Renal cortex interstitium (tissue), 11 donors: ENCODE results near the gene TBC1D21. TPM values are rescaled to one million over a fixed set of nuclear protein-coding genes. Genes with fewer than 3 reads are reported as not detected.

Source experiments
- DNase-seq, 11 donors: peaks; one replicate each; pipeline ENCODE4 v3.0.0-alpha.2; 2013; ENCODE audit warnings: low read depth in 9 of 11, low spot score in 4 of 11; ENCODE audit errors: extremely low read depth in 1 of 11
- polyA plus RNA-seq, 3 donors: library from polyadenylated mRNA; unstranded; fragments of 120-200 nt; gene quantifications; one replicate each; pipeline ENCODE4 v1.2.1, GENCODE V29; 2013; ENCODE audit not compliant: insufficient read length in 3 of 3

Gene TBC1D21
- polyA plus RNA-seq, 3 donors, result not detected

DNA sequence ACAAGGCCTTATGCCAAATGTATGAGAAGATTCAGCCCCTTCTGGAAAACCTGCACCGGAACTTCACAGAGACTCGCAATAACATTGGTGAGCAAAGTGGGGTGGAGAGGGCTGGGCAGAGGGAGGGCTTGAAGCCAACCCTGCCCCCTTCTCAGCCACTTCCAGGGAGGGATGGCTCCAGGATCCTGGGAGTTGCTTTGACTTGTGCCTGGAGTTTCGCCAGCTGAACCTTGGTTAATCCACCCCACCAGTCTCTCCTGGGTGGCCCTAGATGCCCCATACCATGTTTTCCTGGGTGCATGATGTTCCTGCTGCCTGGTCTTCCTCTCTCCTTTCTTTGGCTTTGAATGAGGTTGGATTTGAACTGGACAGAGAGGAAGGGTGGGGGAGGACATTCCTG is 10.8 kb downstream of the TBC1D21 start:
- no peak for DNase-seq

DNA sequence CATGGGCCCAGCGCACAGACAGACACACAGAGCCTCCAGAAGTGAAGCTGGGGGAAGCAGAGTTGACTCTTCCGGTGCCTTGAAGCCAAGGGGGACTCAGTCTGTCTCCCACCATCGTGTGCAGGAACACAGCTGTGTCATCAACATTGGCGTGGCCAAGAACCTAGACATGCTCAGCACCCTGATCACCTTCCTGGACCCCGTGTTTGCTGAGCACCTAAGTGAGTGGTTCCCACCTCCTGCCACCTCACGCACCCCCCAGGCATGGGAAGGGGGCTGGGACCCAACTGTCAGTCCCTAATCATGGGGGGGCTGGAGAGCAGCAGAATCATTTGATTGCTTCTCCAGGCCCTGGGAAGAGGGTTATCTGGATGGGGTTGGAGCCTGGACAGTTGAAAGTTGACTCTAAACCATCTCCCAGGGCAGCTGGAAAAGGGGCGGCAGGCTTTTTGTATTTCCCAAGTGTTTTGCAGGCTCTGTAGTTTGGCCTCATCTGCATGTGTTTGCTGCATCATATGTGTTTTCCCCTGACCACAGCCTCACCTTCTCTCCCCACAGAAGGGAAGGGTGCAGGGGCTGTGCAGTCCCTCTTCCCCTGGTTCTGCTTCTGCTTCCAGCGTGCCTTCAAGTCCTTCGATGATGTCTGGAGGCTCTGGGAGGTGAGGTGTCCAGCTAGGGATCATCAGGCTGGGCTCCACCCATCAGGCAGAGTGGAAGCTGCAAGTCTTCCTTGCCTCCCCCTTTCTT is 12.8 kb downstream of the TBC1D21 start:
- no peak for DNase-seq

DNA sequence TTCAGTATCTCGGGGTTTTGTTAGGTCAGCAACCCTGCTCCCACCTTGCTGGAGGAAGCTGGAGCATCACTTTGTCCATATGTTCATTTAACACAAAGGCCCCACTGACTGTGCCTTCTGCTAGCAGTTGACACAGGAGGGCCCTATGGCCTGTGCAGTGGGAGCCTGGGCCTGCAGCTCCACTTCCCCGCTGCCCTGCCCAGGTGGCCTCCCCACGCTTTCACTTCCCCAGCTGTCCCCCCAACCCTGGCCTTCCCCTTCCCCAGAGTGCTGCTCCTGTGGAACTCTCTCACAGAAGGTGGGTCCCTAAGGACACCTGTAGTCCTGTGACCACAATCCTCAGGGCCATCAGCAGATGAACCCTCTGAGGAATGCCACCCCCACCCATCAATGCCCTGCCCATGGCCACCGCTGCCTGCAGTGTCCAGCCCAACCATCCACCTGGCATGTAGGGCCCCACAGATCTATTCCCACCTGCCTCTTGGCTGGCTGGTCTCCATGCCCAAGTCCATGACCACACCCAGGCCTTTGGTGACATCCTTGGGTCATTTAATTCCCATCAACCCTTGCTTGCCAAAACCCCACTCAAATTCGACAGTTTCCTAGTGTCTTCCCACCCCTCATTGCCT is 13.5 kb downstream of the TBC1D21 start:
- no peak for DNase-seq

DNA sequence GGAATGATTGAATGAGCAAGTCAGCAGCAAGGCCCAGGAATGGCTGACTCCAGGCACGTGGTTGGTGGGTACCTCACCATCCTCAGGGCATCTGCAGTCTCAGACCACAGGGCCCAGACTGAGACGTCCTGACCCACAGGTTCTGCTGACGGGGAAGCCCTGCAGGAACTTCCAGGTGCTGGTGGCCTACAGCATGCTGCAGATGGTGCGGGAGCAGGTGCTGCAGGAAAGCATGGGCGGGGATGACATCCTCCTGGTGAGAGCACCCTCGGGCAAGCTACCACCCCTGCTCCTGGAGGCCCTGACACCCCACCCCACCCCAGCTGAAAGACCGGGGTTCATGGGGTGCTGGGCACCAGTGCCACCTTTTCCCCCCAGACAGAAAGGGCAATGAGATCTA is 14.1 kb downstream of the TBC1D21 start:
- no peak for DNase-seq

DNA sequence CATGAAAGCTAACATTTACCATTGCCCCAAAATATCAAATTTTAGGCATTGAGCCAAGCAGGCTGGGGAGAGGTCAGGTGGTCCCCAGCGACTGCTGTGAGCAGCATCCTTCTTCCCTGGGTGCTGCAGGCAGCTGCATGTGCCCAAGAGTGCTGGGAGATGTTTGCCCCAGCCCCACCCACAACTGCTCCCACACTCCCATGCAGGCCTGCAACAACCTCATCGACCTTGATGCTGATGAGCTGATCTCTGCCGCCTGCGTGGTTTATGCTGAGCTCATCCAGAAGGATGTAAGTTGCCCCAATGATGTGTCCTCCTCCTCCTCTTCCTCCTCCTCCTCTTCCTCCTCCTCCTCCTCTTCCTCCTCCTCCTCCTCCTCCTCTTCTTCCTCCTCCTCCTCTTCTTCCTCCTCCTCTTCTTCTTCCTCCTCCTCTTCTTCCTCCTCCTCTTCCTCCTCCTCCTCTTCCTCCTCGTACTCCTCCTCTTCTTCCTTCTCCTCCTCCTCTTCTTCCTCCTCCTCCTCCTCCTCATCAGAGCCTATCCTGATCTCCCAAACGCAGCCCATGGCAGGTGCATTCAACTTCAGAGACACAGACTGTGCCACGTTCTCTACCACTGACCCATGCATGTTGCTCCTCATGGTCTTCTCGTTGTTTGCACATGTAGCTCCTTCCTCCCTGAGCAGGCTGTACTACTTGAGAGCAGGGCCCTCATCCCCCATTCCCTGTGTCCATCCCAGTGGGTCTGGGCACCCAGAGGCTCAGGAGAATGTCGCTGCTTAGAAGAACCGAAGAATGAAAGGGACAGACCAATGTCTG is 15.1 kb downstream of the TBC1D21 start:
- no peak for DNase-seq

DNA sequence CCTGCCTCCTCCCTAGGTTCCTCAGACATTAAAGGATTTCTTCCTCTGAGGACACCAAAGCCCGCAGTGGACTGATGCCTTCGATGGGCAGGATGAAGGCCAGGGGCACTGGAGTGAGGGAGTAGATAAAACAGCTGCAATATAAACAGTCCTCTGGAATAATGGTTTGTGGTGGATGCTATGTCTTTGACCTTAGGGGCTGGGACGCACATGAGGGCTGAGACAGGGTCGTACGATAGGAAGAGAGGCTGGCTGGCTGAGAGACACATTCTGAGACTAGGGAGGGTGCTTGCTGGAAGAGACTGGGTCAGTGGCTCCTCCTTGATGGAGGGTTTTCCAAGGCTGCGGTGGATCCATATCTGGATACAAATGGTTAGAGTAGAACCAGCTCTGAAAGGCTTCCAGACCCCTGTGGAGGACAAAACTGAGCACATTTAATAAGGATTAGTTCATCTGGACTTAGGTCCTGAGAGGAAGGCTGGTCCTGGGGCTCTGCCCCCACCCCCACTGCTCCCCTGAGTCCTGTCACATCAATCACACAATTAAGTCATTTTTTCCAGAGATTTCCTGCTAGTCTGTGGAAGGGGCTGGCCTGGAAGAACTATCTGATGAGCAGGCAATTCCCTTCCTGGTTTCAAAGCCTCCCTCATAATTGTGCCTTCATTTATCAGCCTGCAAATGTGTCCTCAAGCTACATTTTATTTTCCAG is 15.8 kb downstream of the TBC1D21 start:
- no peak for DNase-seq

DNA sequence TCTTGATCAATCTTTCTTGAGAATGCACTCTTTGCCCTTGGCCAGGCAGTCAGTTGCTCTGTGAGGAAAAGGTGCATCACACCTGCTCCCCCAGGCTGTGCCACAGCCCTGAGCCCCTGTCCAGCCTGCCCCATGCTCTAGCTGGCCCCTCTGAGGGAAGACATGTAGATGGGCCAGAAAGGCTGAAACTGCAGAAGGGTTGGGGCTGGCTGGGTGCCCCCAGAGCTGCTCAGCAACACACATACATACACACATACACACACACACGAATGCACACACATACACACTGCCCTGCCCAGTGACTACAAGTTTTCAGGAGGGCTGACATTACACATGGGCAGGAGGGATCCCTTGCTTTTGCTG is 16.4 kb downstream of the TBC1D21 start:
- DNase-seq, result no peak

DNA sequence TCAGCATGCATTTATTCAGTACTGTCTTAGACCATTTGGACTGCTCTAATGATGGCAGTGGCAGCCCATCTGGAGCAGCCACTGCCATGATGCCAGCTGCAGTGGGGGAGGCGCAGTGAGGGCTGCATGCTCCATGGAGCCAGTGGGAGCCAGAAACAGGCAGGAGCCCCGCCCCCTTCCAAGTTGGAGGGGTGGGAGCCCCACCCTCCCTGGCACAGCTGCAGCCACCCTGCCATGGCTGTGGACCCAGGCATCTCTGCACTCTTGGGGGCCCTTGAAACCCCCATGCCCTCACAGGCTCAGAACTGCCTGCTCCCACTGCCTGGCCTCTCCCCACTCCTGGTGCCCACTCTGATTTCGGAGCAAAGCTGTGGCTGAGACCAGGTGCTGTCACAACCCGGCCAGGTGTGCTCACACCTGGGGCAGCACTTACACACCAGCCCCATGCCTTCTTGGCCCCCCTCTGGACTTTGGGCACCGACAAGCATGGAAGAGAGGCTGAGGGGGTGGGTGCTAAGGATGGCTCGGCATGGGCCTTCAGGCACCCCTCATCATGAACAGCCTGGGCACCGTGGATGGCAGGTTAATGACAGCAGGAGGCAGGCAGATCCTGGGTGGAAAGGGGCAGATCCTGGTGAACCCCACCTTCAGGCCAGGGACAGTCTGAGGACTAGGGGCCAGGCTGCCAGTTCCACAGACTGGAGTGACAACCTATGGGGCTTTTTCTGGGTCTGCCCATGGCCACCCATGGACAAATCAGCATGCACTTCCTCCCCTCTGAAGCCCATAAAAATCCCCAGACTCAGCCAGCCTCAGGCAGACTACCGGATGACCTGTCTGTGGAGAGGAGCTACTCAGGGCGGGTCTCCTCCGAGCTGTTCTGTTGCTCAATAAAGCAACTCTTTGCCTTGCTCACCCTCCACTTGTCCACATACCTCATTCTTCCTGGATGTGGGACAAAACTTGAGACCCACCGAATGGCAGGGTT is 18.3 kb downstream of the TBC1D21 start:
- DNase-seq, result no peak

DNA sequence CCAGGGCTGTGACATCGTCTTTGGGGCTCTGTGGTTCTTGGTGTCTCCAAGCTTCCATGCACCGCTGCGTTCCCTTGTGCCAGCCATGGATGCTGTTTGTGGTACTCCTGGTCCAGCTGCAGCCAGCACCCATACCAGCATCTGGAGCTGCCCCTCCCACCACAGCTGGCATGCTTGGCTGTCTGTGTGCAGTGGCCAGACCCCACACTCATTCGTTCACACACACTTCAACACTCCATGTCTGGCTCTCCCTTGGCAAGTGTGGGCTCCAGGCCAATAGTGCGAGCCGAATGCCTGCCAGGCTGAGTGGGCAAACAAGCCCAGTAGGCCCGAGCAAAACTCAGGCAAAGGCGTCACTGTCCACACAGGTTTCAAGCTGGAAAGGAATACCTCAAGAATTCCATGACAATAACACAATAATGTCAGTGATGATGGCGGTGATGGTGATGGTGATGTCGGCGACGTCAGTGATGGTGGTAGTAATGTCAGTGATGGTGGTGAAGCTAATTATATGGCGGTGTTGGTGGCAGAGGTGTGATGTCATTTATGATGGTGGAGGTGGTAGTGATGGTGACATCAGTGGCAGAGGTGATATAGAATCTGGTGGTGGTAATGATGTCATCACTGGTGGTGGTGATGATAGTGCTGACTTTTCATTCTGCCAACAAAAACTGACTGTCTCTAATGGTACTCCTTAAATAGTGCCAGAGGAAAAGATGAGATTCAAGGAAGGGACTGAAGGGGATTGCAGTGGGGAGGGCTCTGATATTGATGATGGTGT is 19.3 kb downstream of the TBC1D21 start:
- no peak for DNase-seq

DNA sequence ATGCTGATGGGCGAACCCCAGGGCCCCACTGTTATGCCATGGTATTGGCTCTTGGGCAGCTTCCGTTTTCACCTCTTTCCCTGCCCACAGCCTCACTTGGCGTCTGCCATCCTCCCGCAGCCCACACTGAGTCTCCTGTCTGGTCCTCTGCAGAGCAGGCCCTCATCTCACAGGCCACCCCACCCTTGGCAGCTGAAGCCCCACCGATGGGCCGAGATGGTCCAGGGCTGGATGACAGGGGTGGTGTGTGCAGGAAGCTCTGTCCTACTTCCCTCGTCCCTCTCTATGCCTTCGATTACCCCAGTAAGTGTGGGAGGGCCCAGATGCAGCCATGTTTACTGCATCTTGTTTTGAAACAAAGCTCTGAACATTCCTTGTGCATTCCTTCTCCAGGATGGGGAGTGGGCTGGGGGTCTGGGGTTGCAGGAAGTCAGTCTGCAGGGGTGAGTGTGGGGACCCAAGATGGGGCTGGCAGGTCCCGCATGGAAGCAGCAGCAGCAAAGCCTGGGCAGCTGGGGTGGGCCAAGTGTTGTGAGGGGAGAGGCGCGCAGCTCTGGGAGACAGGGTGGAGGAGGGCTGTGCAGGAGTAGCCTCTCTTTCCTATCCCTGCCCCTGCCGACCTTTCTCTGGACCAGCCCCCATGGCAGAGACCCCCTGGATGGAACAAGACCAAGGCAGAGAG is 20.9 kb downstream of the TBC1D21 start:
- no peak for DNase-seq

DNA sequence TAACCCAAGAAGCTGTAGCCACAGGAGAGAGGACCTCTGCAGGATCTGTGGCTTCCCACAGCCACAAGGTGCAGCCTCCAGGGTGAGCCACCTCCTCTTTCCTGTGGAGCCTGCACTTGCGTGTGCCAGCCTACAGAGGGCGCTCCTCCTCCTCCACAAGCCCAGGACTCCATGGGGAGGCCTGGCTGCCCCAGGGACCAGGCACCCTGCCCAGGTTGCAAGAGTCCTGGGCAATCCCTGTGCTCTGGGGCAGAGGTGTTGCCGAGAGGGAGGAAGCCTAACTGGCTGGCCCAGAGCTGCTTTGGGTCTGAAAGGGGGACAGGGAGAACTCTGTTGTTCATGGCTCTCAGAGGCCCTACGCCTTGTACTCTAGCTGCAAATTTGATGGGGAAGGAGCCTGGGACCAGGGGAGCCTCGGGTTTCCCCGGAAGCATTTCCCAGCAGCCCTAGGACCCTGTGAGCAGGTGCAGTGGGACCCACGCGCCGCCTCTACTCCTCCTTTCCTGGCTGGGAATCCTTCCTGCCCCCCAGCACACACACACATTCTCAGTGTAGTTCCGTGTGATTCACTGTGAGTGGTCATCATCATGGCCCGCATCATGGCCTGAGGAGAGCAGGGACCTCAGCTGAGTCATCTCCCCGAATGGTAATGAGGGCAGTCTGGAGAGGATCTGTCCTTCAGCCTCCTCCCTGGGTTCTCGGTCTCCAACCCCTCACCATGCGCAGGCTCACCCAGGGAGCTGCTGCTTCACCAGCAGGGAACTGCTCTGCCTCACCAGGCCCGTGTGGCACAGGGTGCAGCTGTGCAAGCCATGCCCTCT is 24.3 kb downstream of the TBC1D21 start:
- DNase-seq, result no peak

DNA sequence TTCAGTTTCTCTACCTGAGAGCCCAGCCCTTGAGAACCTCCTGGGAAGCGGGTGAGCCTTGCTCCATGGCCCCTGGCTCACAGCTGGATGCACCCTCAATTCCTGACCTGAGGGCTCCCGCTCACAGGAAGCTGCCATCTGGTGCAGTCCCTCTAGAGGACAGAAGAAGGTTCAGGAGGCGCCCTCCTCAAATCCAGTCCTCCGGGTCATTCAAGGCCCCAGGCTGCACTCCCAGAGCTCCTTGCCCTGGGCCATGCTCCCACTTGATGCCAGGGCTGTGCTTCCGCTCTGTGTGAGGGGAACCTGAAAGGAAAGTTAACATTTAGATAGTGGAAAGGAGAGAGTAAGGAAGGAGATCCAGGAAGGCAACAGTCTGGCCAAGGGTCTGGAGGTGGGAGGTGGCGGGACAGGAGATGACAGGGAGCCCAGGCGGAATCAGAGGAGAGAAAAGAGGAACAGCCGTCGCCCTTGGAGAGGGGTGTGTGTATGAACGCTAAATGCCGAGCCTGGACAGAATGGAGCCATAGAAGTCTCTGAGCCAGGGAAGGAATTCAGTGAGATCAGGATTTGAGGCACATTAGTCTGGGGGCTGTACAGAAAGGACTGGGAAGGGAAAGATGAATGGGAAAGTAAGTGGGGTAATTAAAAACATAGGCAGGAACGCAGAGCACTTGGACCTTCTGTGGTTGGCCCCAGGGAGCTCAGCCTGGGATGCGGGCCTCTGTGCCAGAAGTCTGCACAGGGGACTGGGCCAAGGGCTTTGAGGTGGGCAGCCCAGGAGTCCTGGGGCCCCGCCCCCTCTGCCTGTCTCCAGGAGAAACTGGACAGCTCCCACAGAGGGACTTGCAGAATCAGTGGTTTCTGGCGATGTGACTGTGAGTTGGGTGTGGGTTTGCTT is 26.1 kb downstream of the TBC1D21 start:
- no peak for DNase-seq

DNA sequence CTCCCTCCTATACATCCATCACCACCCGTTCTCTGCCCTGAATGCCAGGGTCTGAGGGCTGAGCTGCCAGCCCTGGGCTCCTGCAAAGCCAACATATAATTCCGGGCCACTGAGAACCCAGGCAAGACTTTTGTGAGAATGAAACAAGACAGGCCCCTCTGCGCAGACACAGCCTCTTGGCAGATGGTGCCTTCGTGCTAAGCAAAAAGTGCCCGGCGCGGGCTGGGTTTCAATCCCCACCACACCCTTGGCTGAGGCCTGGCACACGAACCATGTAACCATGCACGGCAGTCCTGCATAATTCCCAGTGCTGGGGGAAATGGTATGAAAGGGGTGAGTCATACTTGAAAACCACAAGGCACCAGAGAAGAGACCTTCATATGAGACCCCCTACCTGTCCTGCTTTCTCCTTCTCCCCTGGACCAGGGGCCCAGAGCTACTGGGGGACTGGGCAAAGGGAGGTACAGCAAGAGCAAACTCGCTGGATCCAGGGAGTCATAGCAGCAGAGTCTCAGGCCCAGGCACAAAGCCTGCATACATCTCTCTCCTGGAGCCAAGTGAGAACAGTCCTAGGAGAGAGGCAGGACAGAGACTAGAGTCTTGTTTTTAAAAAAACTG is 26.8 kb downstream of the TBC1D21 start:
- DNase-seq, result no peak

DNA sequence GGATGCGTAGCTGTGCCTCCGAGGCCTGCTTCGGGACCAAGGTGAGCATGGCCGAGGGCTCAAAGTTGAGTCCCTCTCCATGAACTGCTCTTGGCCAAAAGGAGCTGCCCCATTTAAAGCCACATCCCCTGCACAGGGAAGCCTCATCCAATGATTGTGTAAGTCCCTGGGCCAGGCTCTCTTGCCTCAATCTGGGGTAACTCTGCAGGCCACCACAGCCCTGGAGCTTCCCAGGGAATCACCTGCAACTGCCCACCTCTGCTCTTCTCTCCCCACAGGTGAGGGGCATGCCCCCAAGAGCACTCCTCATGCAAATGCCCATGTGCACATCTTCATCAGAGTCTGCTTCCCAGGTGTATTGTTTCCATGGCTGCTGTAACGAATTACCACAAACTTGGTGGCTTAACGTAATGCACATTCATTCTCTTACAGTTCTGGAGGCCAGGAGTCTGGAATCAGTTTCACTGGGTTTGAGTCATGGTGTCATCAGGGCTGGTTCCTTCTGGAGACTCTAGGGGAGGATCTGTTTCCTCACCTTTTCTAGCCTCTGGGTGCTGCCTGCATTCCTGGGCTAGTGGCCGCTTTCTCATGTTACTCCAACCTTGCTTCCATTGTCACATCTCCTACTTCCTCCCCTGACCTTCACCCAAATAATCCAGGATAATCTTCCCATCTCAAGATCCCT is 27.9 kb downstream of the TBC1D21 start:
- DNase-seq, result no peak
